ENCODE measurements around the gene ST6GAL1.
"Not testable (repeated sequence)": the region's sequence is repeated elsewhere in the genome, so short reads cannot be mapped to it uniquely, and the experiment has no call there.

The ST6GAL1 gene

DNA sequence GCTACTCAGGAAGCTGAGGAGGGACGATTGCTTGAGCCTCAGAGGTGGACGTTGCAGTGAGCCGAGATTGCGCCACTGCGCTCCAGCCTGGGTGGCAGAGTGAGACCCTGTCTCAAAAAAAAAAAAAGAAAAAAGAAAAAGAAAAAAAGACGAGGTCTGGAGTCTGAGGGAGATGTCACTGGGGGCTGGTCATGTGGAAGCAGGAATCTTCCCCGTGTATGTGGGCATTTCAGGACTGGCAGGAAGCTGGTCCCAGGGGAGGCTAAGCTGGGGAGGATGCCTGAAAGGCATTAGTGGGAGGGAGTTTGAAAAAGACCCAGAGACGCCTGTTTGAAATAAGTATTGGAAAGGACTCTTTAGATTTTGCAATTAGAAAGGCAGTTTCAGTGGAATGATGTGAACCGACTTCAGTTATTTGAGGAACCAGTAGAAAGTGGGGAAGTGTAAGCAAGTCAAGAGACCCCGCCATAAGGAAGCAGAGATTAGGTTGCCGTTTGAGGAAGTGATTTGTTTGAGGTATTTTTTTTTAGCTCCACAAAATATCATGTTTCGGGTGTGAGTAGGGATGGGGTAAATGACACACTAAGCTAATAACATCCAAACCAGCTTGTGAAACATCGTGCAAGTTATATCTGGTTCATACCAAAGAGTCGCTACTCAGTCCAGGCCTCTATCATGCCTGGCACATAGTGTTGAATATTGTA lies 55.5 kb downstream of the ST6GAL1 start:
- Mint-ChIP-seq H3K4me3 (no peak overlapping the region), H3K27ac (ENCODE audit: low read depth) (peak overlapping the region; percentile 82), H3K36me3 (ENCODE audit: insufficient read depth) (peaks cover 38% of the 10 kb centered on the region), H3K9me3 (no peaks in the 10 kb centered on the region), H3K27me3 (no peaks in the 10 kb centered on the region), H3K4me1 (peaks cover 75% of the 10 kb centered on the region)
- no peak for ATAC-seq (replicated peaks; ENCODE audit: extremely low read depth, poor library complexity, severe bottlenecking)
- DNase-seq (ENCODE audit: low spot score in 2 of 2), result no peak

DNA sequence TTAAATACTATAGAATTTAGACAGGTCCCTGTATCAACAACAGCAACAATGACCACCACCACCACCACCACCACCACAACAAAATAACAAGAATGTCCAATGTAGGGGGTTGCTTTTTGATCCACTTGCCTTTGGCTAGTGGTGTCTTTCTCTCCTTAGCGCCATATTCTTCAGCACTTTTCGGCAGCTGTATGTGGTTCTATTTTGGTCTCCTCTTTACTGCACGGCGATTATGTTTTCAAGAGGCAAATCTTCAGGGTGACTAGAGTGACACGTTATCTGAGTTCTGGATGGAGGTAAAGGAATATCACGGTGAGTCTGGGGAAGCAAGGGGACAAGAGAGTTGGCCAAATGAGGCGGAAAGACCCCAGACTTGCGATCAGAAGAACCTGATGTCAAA lies 56.1 kb downstream of the ST6GAL1 start:
- Mint-ChIP-seq H3K36me3 (ENCODE audit: insufficient read depth) (peaks cover 37% of the 10 kb centered on the region), H3K27me3 (no peaks in the 10 kb centered on the region), H3K4me1 (peaks cover 75% of the 10 kb centered on the region), H3K4me3 (no peak overlapping the region), H3K27ac (ENCODE audit: low read depth) (peak overlapping the region; percentile 82), H3K9me3 (no peaks in the 10 kb centered on the region)
- no peak for DNase-seq (ENCODE audit: low spot score in 2 of 2)
- no peak for ATAC-seq (replicated peaks; ENCODE audit: extremely low read depth, poor library complexity, severe bottlenecking)

DNA sequence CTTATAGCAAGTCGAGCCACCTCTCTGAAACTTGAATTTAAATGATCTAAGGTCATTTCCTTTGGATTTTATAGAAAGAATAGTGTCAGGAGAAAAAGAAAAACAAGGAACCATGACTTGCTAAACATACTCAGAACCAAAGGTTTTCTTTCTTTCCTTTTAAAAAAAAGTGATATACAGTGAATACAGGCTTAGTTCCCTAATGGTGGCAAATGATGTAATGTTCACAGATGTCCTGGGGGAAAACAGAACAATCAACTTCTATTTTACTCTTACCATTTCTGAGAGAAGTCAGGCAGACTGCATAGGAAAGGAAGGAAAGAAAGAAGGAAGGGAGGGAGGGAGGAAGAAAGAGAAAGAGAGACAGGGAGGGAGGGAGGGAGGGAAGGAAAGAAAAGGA lies 56.5 kb downstream of the ST6GAL1 start:
- DNase-seq (ENCODE audit: low spot score in 2 of 2), result no peak
- H3K36me3 Mint-ChIP-seq (ENCODE audit: insufficient read depth), result peaks cover 35% of the 10 kb centered on the region
- H3K4me3 Mint-ChIP-seq, result no peak overlapping the region
- peaks cover 75% of the 10 kb centered on the region for H3K4me1 Mint-ChIP-seq
- no peaks in the 10 kb centered on the region for H3K9me3 Mint-ChIP-seq
- ATAC-seq (replicated peaks; ENCODE audit: extremely low read depth, poor library complexity, severe bottlenecking), result no peak
- H3K27ac Mint-ChIP-seq (ENCODE audit: low read depth), result peak overlapping the region; percentile 82
- H3K27me3 Mint-ChIP-seq, result no peaks in the 10 kb centered on the region

DNA sequence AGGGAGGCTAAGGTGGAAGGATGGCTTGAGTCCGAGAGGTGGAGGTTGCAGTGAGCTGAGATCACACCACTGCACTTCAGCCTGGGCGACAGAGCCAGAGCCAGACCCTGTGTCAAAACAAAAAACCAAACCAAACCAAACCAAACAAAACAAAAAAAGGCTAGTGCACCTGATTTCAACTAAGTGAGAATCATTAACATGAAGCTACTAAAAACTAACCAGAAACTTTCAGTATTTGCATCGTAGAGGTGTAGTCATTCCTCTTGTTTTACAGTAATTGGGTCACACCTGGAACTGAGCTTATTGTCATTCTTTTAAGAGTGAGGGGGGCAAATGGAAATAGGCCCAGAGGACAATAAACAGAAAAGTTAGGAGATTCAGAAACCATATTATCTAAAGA lies 58.5 kb downstream of the ST6GAL1 start:
- Mint-ChIP-seq H3K4me3 (no peak overlapping the region), H3K4me1 (peaks cover 69% of the 10 kb centered on the region), H3K36me3 (ENCODE audit: insufficient read depth) (peaks cover 31% of the 10 kb centered on the region), H3K27me3 (no peaks in the 10 kb centered on the region), H3K9me3 (no peaks in the 10 kb centered on the region), H3K27ac (ENCODE audit: low read depth) (peak overlapping the region; percentile 82)
- DNase-seq (ENCODE audit: low spot score in 2 of 2) (no peak), ATAC-seq (replicated peaks; ENCODE audit: extremely low read depth, poor library complexity, severe bottlenecking) (no peak)

DNA sequence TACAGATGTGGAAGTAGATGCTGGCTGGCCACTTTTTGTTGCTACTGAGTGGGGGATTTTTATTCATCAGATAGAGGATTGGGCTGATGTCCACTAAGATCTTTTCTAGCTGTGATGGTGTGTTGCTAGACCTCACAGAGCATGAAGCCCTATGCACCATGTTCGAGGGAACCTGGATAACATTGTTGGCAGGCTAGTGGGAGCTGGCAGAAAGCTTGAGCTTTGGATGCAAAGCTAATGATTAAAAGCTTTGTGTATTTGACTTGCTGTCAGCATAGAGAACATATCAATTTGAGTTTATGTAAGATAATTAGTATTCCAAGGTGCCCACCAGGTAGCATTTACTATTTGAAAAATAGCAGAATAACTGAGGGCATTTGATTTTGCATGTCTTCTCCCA lies 59.1 kb downstream of the ST6GAL1 start:
- ATAC-seq (replicated peaks; ENCODE audit: extremely low read depth, poor library complexity, severe bottlenecking) (no peak), DNase-seq (ENCODE audit: low spot score in 2 of 2) (no peak)
- Mint-ChIP-seq H3K9me3 (no peaks in the 10 kb centered on the region), H3K4me1 (peaks cover 69% of the 10 kb centered on the region), H3K27ac (ENCODE audit: low read depth) (peak overlapping the region; percentile 82), H3K27me3 (no peaks in the 10 kb centered on the region), H3K4me3 (no peak overlapping the region), H3K36me3 (ENCODE audit: insufficient read depth) (peaks cover 26% of the 10 kb centered on the region)

DNA sequence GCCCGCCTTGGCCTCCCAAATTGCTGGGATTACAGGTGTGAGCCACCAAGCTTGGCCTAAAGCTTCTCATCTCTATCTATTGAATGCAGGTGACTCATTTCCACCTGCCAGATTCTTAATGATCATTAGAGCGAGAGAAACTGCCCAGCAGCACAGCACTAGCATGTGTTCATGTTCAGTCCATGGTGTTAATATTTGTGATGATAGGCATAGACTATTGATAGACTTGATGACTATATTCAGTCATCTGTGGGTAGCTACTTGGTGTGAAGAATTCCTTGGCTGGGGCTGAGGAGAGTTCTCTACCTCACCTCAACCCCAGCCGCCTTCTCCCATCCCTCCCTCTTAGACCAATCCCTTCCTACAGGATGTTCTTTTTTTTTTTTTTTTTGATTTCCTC lies 60.0 kb downstream of the ST6GAL1 start:
- H3K27ac Mint-ChIP-seq (ENCODE audit: low read depth), result peak overlapping the region; percentile 77
- ATAC-seq (replicated peaks; ENCODE audit: extremely low read depth, poor library complexity, severe bottlenecking) (no peak), DNase-seq (ENCODE audit: low spot score in 2 of 2) (no peak)
- no peak overlapping the region for H3K4me3 Mint-ChIP-seq
- H3K4me1 Mint-ChIP-seq, result peaks cover 67% of the 10 kb centered on the region
- H3K27me3 Mint-ChIP-seq, result no peaks in the 10 kb centered on the region
- H3K9me3 Mint-ChIP-seq, result no peaks in the 10 kb centered on the region
- H3K36me3 Mint-ChIP-seq (ENCODE audit: insufficient read depth), result peaks cover 26% of the 10 kb centered on the region

DNA sequence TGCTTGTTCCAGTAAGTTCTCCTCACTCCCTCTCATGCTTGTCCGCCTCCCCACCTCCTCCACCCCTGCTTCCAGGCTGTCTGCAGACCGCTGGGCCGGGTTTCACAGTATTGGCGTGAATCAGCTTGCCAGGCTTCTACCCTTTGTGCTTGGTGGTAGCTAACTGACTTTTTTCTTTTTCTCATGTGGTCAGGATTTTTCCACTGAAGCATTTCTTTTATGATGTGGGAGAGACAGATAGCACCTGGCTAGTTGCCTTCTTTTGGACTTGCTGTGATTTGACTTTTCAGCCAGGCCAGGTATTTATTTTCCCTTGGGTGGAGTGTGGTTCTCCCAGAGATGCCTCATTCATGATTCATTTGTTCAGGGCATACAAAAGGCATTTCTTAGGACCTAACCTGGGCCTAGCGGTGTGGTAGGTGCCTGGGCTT lies 60.6 kb downstream of the ST6GAL1 start:
- no peak overlapping the region for H3K4me3 Mint-ChIP-seq
- H3K27ac Mint-ChIP-seq (ENCODE audit: low read depth), result no peak overlapping the region
- no peaks in the 10 kb centered on the region for H3K27me3 Mint-ChIP-seq
- peaks cover 64% of the 10 kb centered on the region for H3K4me1 Mint-ChIP-seq
- no peak for DNase-seq (ENCODE audit: low spot score in 2 of 2)
- peaks cover 25% of the 10 kb centered on the region for H3K36me3 Mint-ChIP-seq (ENCODE audit: insufficient read depth)
- no peaks in the 10 kb centered on the region for H3K9me3 Mint-ChIP-seq
- ATAC-seq (replicated peaks; ENCODE audit: extremely low read depth, poor library complexity, severe bottlenecking), result no peak

DNA sequence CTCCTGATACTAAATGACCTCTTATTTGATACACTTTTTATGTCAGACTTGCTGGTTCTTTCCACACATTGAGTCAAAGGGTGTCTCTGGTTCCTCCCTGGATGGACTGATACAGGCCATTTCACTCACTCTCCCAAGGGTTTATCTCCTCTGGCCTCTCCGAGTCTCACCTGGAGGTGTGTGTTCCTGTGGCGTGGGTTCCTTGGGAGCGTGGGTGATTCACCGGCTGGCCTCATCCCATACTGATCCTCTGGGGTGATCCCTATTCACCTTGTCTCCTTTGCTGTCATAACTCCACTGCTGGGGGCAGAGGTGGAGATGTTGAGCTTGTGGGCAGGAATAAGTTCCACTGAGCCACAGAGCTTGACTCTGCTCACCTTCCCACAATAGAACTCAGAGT lies 61.1 kb downstream of the ST6GAL1 start:
- ATAC-seq (replicated peaks; ENCODE audit: extremely low read depth, poor library complexity, severe bottlenecking), result no peak

DNA sequence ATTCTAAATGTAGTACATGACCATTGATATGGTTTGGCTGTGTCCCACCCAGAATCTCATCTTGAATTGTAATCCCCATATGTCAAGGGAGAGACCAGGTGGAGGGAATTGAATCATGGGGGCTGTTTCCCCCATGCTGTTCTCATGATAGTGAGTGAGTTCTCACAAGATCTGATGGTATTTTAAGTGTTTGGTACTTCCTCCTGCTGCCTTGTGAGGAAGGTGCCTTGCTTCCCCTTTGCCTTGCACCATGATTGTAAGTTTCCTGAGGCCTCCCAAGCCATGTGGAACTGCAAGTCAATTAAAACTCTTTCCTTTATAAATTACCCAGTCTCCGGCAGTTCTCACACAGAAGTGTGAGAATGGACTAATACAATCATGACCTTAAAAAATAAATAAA lies 61.8 kb downstream of the ST6GAL1 start:
- H3K9me3 Mint-ChIP-seq; H3K27me3 Mint-ChIP-seq; ATAC-seq (replicated peaks; ENCODE audit: extremely low read depth, poor library complexity, severe bottlenecking); H3K4me3 Mint-ChIP-seq; DNase-seq (ENCODE audit: low spot score in 2 of 2); H3K27ac Mint-ChIP-seq (ENCODE audit: low read depth): not testable (repeated sequence)
- Mint-ChIP-seq H3K36me3 (ENCODE audit: insufficient read depth) (peaks cover 22% of the 10 kb centered on the region), H3K4me1 (peaks cover 65% of the 10 kb centered on the region)

More for the DNA sequence above, 61.1 kb downstream of the ST6GAL1 start:
- H3K4me1 Mint-ChIP-seq, result peaks cover 65% of the 10 kb centered on the region
- H3K36me3 Mint-ChIP-seq (ENCODE audit: insufficient read depth), result peaks cover 25% of the 10 kb centered on the region
- no peaks in the 10 kb centered on the region for H3K9me3 Mint-ChIP-seq
- H3K27ac Mint-ChIP-seq (ENCODE audit: low read depth), result no peak overlapping the region
- DNase-seq (ENCODE audit: low spot score in 2 of 2), result no peak
- H3K27me3 Mint-ChIP-seq, result no peaks in the 10 kb centered on the region
- H3K4me3 Mint-ChIP-seq, result no peak overlapping the region

DNA sequence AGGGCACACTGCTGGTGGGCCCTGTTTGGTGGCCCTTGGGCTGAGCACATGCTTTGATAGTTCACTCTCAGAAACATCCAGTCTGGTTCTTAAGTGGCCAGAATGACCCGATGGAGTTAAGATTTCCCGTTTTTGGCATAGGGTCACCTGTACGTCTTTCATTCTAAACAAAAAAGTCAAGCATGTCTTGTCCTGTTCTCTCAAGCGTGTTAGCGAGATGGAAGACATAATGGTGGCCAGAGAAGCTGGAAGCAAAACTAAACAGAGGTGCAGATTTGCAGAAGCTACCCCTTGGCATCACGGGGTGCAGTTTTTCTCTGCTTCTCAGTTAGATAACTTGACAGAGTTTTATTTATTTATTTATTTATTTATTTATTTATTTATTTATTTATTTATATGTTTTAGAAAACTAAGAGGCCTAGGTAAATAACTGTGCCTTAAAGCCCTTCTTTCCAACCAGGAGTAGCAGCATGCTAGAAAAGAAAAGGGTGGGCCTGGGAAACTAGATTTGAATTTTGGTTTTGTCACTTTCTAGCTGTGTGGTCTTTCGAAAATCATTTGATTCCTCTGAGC lies 63.0 kb downstream of the ST6GAL1 start:
- peaks cover 64% of the 10 kb centered on the region for H3K4me1 Mint-ChIP-seq
- H3K4me3 Mint-ChIP-seq, result no peak overlapping the region
- ATAC-seq (replicated peaks; ENCODE audit: extremely low read depth, poor library complexity, severe bottlenecking) (no peak), DNase-seq (ENCODE audit: low spot score in 2 of 2) (no peak)
- peak overlapping the region; percentile 63 for H3K27ac Mint-ChIP-seq (ENCODE audit: low read depth)
- H3K36me3 Mint-ChIP-seq (ENCODE audit: insufficient read depth), result peaks cover 22% of the 10 kb centered on the region
- no peaks in the 10 kb centered on the region for H3K27me3 Mint-ChIP-seq
- no peaks in the 10 kb centered on the region for H3K9me3 Mint-ChIP-seq

DNA sequence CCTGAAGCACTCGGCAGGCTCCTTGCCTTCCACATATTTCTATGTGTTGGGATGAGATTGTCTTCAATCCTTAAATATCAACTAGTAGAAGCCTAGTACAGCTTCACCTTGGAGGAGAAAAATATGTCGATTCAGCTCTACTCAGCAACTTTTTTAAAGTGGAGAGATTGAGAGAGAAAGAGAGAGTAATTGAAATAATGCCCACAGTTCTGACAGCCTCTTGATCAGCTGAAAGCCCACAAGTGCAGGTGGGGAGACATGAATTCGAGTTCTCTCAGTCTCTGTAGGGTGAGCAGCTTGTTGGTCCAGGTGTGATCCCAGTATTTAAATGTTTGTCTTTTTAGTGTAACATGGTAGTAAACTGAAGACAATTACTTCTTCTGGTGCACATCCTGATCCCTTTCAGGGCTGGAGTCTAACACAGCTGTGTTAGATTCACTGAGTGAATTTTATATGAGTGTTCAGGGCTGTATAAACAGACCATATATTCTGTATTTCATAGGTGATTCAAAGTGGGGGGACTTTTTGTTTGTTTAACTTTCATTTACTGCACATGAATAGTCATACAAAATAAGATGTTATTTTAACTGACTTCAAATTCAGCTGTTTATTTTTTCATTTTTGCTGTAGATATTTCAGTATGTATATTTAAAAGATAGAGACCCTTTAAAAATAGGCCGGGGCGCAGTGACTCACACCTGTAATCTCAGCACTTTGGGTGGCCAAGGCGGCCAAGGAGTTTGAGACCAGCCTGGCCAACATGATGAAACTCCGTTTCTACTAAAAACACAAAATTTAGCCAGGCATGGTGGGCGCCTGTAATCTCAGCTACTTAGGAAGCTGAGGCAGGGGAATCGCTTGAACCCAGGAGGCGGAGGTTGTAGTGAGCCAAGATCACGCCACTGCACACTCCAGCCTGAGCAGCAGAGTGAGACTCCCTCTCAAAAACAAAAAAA lies 64.0 kb downstream of the ST6GAL1 start:
- no peaks in the 10 kb centered on the region for H3K27me3 Mint-ChIP-seq
- DNase-seq (ENCODE audit: low spot score in 2 of 2) (no peak), ATAC-seq (replicated peaks; ENCODE audit: extremely low read depth, poor library complexity, severe bottlenecking) (no peak)
- no peaks in the 10 kb centered on the region for H3K9me3 Mint-ChIP-seq
- peaks cover 63% of the 10 kb centered on the region for H3K4me1 Mint-ChIP-seq
- H3K36me3 Mint-ChIP-seq (ENCODE audit: insufficient read depth), result peaks cover 15% of the 10 kb centered on the region
- H3K4me3 Mint-ChIP-seq, result no peak overlapping the region
- peak overlapping the region; percentile 63 for H3K27ac Mint-ChIP-seq (ENCODE audit: low read depth)

DNA sequence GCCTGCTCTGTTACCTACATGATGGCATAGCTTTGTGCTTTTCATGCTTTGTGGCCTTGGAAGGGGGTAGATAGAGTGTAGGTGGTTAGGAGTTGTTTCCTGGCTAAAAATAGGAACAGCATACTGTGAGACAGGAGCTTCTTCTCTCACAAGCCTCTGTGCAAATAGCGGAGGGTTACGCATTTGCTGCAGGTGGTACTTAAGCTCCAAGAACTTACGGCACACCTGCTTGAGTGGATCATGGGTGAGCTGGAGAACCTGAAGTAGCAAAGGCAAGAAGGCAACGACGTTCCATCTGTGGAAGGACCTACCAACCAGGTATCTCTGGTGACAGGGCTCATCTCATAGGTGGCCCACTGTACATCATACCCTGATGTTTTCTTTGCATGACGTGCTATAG lies 66.0 kb downstream of the ST6GAL1 start:
- H3K9me3 Mint-ChIP-seq, result no peaks in the 10 kb centered on the region
- no peak for ATAC-seq (replicated peaks; ENCODE audit: extremely low read depth, poor library complexity, severe bottlenecking)
- H3K27ac Mint-ChIP-seq (ENCODE audit: low read depth), result peak overlapping the region; percentile 58
- no peak for DNase-seq (ENCODE audit: low spot score in 2 of 2)
- H3K4me1 Mint-ChIP-seq, result peaks cover 66% of the 10 kb centered on the region
- H3K36me3 Mint-ChIP-seq (ENCODE audit: insufficient read depth), result peaks cover 9% of the 10 kb centered on the region
- no peaks in the 10 kb centered on the region for H3K27me3 Mint-ChIP-seq
- H3K4me3 Mint-ChIP-seq, result no peak overlapping the region
